KMS-11 (cell line): ENCODE results near the gene RCBTB2.

Experiments
- H2AFZ ChIP-seq: fragments of 200-600 bp; sonication (generic); 2 replicates; pipeline ENCODE4 v1.6.1; 2016; ENCODE audit warnings: antibody characterized with exemption, mixed run types, low read depth
- H3K27ac ChIP-seq: fragments of 200-600 bp; sonication (generic); 2 replicates; pipeline ENCODE4 v1.6.1; 2016; ENCODE audit warnings: mild to moderate bottlenecking, mixed run types
- H3K27me3 ChIP-seq: fragments of 200-600 bp; sonication (generic); 2 replicates; pipeline ENCODE4 v1.6.1; 2017; ENCODE audit warnings: mild to moderate bottlenecking, low read depth, mixed run types, moderate library complexity; ENCODE audit not compliant: insufficient read depth
- H3K36me3 ChIP-seq: fragments of 200-600 bp; sonication (generic); 2 replicates; pipeline ENCODE4 v1.6.1; 2017; ENCODE audit warnings: mild to moderate bottlenecking, mixed run types; ENCODE audit not compliant: insufficient read depth
- H3K4me1 ChIP-seq: fragments of 200-600 bp; sonication (generic); 2 replicates; pipeline ENCODE4 v1.6.1; 2016; ENCODE audit warnings: mild to moderate bottlenecking, low read depth, mixed run types; ENCODE audit not compliant: poor library complexity, severe bottlenecking
- H3K4me2 ChIP-seq: fragments of 200-600 bp; sonication (generic); 2 replicates; pipeline ENCODE4 v1.7.0; 2016; ENCODE audit warnings: mild to moderate bottlenecking, mixed run types
- H3K4me3 ChIP-seq: fragments of 200-600 bp; sonication (generic); IDR thresholded peaks from 2 replicates; pipeline ENCODE4 v1.6.1; 2017; ENCODE audit warnings: low read depth, low read length, mixed read lengths; ENCODE audit not compliant: insufficient read depth
- H3K79me2 ChIP-seq: fragments of 200-600 bp; sonication (generic); 2 replicates; pipeline ENCODE4 v1.6.1; 2016; ENCODE audit warnings: low read depth, mixed run types; ENCODE audit not compliant: insufficient read depth
- H3K9ac ChIP-seq: fragments of 200-600 bp; sonication (generic); 2 replicates; pipeline ENCODE4 v1.6.1; 2016; ENCODE audit warnings: mild to moderate bottlenecking, mixed run types
- H4K20me1 ChIP-seq: fragments of 200-600 bp; sonication (generic); 2 replicates; pipeline ENCODE4 v1.6.1; 2016; ENCODE audit warnings: mild to moderate bottlenecking, mixed run types; ENCODE audit not compliant: insufficient read depth
- CTCF ChIP-seq: fragments of 200-600 bp; sonication (generic); conservative IDR thresholded peaks from 2 replicates; pipeline ENCODE4 v1.6.1; 2017; ENCODE audit warnings: low read depth, mild to moderate bottlenecking, antibody characterized with exemption, low read length, moderate library complexity, mixed read lengths

RCBTB2 gene

GRCh38 chr13:48449656-48450055, 83.2 kb downstream of the RCBTB2 start:
- no peak overlapping the region for H3K9ac ChIP-seq
- H3K27me3 ChIP-seq: no peaks in the 10 kb centered on the region
- H4K20me1 ChIP-seq: no peaks in the 10 kb centered on the region
- H3K36me3 ChIP-seq: no peaks in the 10 kb centered on the region; the same call in 1 of the 2 replicates
- H3K79me2 ChIP-seq: no peaks in the 10 kb centered on the region
- no peak overlapping the region for H3K4me2 ChIP-seq
- no peaks in the 10 kb centered on the region for H3K4me1 ChIP-seq
- H2AFZ ChIP-seq: no peak overlapping the region
- TF ChIP-seq CTCF: no peak
- no peak overlapping the region for H3K4me3 ChIP-seq
- no peak overlapping the region for H3K27ac ChIP-seq

DNA sequence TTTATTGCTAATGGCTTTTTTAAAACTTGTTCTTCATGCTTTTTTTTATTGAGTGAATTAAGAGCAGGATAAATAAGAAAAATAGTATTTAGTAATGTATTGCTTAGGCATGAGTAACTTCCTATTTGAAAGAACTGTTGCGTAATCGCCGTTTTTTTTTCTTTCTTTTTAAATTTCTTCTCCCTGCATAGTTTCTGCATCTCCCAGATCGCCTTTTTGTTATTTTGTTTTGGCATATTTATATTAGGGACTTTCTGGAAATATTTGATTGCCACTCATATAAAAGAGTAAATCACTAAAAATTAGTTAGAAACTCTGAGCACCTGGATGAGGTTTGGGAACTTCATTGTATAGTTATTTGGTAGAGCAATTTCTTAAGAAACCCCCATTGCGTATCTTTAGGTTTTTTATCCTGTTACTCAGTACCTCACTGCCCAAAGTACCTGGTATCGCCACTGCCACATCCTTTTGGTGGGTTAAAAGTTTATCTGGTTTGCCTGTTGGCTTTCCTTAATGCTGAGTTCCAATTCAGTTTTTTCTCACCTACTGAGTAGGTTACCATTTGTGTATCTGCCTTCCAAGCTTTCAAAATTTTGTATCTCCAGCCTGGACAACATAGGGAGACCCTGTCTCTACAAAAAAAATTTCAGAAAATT, 83.8 kb downstream of the RCBTB2 start:
- no peak overlapping the region for H3K4me3 ChIP-seq
- no peak overlapping the region for H3K9ac ChIP-seq
- no peaks in the 10 kb centered on the region for H4K20me1 ChIP-seq
- no peak overlapping the region for H3K4me2 ChIP-seq
- H3K79me2 ChIP-seq: no peaks in the 10 kb centered on the region
- H3K4me1 ChIP-seq: no peaks in the 10 kb centered on the region
- no peaks in the 10 kb centered on the region for H3K27me3 ChIP-seq
- no peak overlapping the region for H3K27ac ChIP-seq
- no peak for TF ChIP-seq CTCF
- no peak overlapping the region for H2AFZ ChIP-seq
- no peaks in the 10 kb centered on the region; the same call in 1 of the 2 replicates for H3K36me3 ChIP-seq

DNA sequence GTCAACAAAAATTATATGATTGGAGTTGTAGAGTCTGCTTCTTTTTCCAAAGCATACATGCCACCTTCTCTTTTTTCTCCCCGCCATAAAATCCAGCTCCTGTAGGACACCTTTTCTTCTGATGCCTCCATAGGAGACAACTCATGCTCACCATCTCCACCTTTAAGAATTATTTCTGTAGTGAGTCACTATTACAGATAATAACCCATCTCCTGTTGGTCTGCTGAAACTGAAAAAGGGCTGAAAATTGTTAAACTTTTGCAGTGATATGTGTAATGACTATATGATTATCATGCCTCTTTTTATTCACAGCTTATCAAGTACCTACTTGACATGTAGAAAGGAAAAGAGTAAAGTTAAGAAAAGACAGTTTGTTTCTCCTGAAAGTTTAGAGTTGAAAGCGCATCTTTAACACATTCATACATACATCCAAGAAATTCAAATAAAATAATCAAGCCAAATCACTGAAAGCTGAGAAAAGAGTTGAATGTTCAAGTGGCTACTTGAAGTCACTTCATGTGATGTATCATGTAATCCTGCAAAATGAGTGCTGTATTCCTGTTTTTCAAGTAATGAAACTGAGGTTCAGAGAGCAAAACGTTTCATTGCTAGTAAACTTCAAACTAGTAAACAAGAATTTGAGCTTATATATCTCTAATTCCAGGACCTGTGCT, 84.5 kb downstream of the RCBTB2 start:
- Histone ChIP-seq H3K9ac (no peak overlapping the region), H3K36me3 (no peaks in the 10 kb centered on the region; the same call in 1 of the 2 replicates), H3K4me3 (no peak overlapping the region), H2AFZ (no peak overlapping the region), H3K4me1 (no peaks in the 10 kb centered on the region), H3K4me2 (no peak overlapping the region), H4K20me1 (no peaks in the 10 kb centered on the region), H3K27ac (no peak overlapping the region), H3K27me3 (no peaks in the 10 kb centered on the region), H3K79me2 (no peaks in the 10 kb centered on the region)
- TF ChIP-seq CTCF: no peak

DNA sequence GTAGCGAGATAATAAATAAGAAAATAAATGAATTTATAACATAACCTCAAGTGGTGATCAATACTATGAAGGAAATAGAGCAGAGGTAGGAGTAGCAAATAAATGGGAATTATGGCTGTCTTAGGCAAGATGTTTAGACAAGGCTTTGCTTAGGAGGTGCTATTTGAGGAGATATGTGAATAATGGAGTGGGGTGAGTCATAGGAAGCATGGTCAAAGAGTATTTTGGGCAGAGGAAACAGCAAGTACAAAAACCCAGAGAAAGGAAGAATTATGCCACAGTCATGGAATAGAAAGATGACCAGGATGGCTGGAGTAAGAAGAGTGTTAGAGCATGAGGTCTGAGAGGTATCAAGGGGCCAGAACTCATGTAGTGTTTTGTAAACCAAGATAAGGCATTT, 86.4 kb downstream of the RCBTB2 start:
- Histone ChIP-seq H3K9ac (no peak overlapping the region), H3K27ac (no peak overlapping the region), H3K36me3 (no peaks in the 10 kb centered on the region), H3K4me3 (no peak overlapping the region), H3K4me1 (no peaks in the 10 kb centered on the region), H2AFZ (no peak overlapping the region), H4K20me1 (no peaks in the 10 kb centered on the region), H3K27me3 (no peaks in the 10 kb centered on the region), H3K4me2 (no peak overlapping the region), H3K79me2 (no peaks in the 10 kb centered on the region)
- TF ChIP-seq CTCF: no peak
